Trophoblast cell (in vitro differentiated cells and primary cell): Measurements from ENCODE around the gene SFI1.
A peak's percentile ranks its signal among the peaks of the same experiment; 100 is the strongest.

Experiments used
- DNase-seq, 2 donors: peaks; one replicate each; pipeline ENCODE4 v3.0.0-alpha.2; 2016
- H2AFZ ChIP-seq: 2 replicates; pipeline ENCODE4 v1.6.1; 2013; ENCODE audit warnings: low read length, moderate library complexity, mild to moderate bottlenecking; ENCODE audit not compliant: insufficient read depth, poor library complexity
- H2AK5ac ChIP-seq: 2 replicates; pipeline ENCODE4 v1.6.1; 2013; ENCODE audit warnings: mild to moderate bottlenecking, low read length
- H2BK120ac ChIP-seq: 2 replicates; pipeline ENCODE4 v1.6.1; 2013; ENCODE audit warnings: low read length, mild to moderate bottlenecking, moderate library complexity; ENCODE audit not compliant: insufficient read depth, poor library complexity
- H2BK12ac ChIP-seq: 2 replicates; pipeline ENCODE4 v1.6.1; 2013; ENCODE audit warnings: mild to moderate bottlenecking, low read length, moderate library complexity
- H2BK5ac ChIP-seq: 2 replicates; pipeline ENCODE4 v1.6.1; 2013; ENCODE audit warnings: low read length, low read depth, moderate library complexity, mild to moderate bottlenecking; ENCODE audit not compliant: poor library complexity
- H3K14ac ChIP-seq: 2 replicates; pipeline ENCODE4 v1.6.1; 2013; ENCODE audit warnings: mild to moderate bottlenecking, low read length
- H3K18ac ChIP-seq: 2 replicates; pipeline ENCODE4 v1.6.1; 2013; ENCODE audit warnings: mild to moderate bottlenecking, low read length
- H3K23ac ChIP-seq: 2 replicates; pipeline ENCODE4 v1.6.1; 2013; ENCODE audit warnings: low read length
- H3K27ac ChIP-seq: 2 replicates; pipeline ENCODE4 v1.5.1; 2013; ENCODE audit warnings: low read depth, mild to moderate bottlenecking, inconsistent platforms, low read length, moderate library complexity
- H3K27me3 ChIP-seq: 2 replicates; pipeline ENCODE4 v1.6.1; 2013; ENCODE audit warnings: inconsistent platforms, mild to moderate bottlenecking, low read length, moderate library complexity; ENCODE audit not compliant: insufficient read depth
- H3K36me3 ChIP-seq, 2 experiments: 1 replicate in 1 of 2; 2 replicates in 1 of 2; pipeline ENCODE4 v1.6.1; 2013; ENCODE audit warnings: low read length in 2 of 2, mild to moderate bottlenecking in 2 of 2, moderate library complexity in 1 of 2; ENCODE audit not compliant: insufficient read depth in 2 of 2, control insufficient read depth in 1 of 2
- H3K4ac ChIP-seq: 2 replicates; pipeline ENCODE4 v1.6.1; 2013; ENCODE audit warnings: low read depth, mild to moderate bottlenecking, low read length, moderate library complexity
- H3K4me1 ChIP-seq, 2 experiments: 1 replicate in 1 of 2; 2 replicates in 1 of 2; pipeline ENCODE4 v1.6.1; 2013; ENCODE audit warnings: low read length in 2 of 2, mild to moderate bottlenecking in 2 of 2, moderate library complexity in 1 of 2; ENCODE audit not compliant: insufficient read depth in 2 of 2, control insufficient read depth in 1 of 2
- H3K4me2 ChIP-seq: 2 replicates; pipeline ENCODE4 v1.6.1; 2013; ENCODE audit warnings: inconsistent platforms, mild to moderate bottlenecking, low read length, moderate library complexity
- H3K4me3 ChIP-seq: 2 replicates; pipeline ENCODE4 v1.5.1; 2013; ENCODE audit warnings: mild to moderate bottlenecking, low read depth, low read length, inconsistent platforms
- H3K79me1 ChIP-seq: one replicate; pipeline ENCODE4 v1.6.1; 2013; ENCODE audit warnings: low read length
- H3K79me2 ChIP-seq: 2 replicates; pipeline ENCODE4 v1.6.1; 2013; ENCODE audit warnings: low read length, mild to moderate bottlenecking; ENCODE audit not compliant: control insufficient read depth, insufficient read depth, poor library complexity
- H3K9ac ChIP-seq: 2 replicates; pipeline ENCODE4 v1.6.1; 2013; ENCODE audit warnings: mild to moderate bottlenecking, low read length
- H3K9me3 ChIP-seq: 2 replicates; pipeline ENCODE4 v1.6.1; 2013; ENCODE audit warnings: low read depth, mild to moderate bottlenecking, control low read depth, inconsistent platforms, low read length; ENCODE audit not compliant: insufficient read depth
- H4K12ac ChIP-seq: 2 replicates; pipeline ENCODE4 v1.6.1; 2013; ENCODE audit warnings: low read depth, mild to moderate bottlenecking, low read length, moderate library complexity
- H4K8ac ChIP-seq: 2 replicates; pipeline ENCODE4 v1.6.1; 2013; ENCODE audit warnings: low read depth, mild to moderate bottlenecking, low read length, moderate library complexity
- H4K91ac ChIP-seq: one replicate; pipeline ENCODE4 v1.6.1; 2013; ENCODE audit warnings: low read depth, mild to moderate bottlenecking, low read length, moderate library complexity
- whole genome bisulfite sequencing: extraction: QIAGEN DNeasy Blood & Tissue Kit; methylation state at CpG from one replicate; pipeline ENCODE4 v1.1.7; 2013; ENCODE audit warnings: missing lambda C conversion rate; ENCODE audit not compliant: insufficient read length, insufficient coverage; ENCODE audit errors: extremely low coverage; 5-methylcytosine and 5-hydroxymethylcytosine counted together

Gene SFI1

DNA sequence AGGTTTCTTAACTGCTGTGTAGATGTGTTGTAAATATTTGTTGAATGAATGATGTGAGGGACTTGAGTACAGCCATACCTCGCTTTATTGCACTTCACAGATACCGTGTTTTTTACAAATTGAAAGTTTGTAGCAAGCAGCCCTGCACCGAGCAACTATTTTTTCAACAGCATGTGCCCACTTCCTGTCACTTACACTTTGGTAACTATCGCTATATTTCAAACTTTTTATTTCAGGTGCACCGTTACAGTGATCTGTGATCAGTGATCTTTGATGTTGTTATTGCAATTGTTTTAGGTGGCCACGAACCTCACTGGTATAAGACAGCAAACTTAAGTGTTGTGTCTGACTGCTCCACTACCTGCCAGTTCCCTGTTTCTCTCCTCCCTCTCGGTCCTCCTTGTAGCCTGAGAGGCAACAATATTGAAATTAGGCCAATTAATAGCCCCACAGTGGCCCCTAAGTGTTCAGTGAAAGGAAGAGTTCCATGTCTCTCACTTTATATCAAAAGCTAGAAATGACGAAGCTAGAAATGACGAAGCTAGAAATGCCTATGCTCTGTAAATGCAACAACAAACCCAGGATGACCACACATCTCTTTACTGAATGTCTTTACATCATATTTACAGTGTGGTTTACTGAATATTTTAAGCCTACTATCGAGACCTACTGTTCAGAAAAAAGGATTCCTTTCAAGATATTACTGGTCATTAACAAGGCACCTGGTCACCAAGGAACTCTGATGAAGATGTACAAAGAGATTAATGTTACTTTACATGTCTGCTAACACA lies 1.0 kb downstream of the SFI1 start:
- Histone ChIP-seq H3K79me1 (peaks cover 2% of the 10 kb centered on the region), H3K4me3 (peak overlapping the region; percentile 75), H2BK120ac (no peak overlapping the region), H2BK12ac (no peak overlapping the region), H3K4me2 (peak overlapping the region; percentile 88), H3K9me3 (no peaks in the 10 kb centered on the region), H3K79me2 (no peaks in the 10 kb centered on the region), H2AK5ac (no peak overlapping the region), H3K18ac (no peak overlapping the region), H3K4me1 (peaks cover 0 to 2% of the 10 kb centered on the region in 2 experiments), H2AFZ (peak overlapping the region; percentile 75), H3K27me3 (no peaks in the 10 kb centered on the region), H4K91ac (no peak overlapping the region), H2BK5ac (no peak overlapping the region), H3K4ac (no peak overlapping the region), H3K27ac (no peak overlapping the region), H4K8ac (no peak overlapping the region), H4K12ac (no peak overlapping the region), H3K23ac (no peak overlapping the region), H3K36me3 (no peaks in the 10 kb centered on the region), H3K9ac (no peak overlapping the region), H3K14ac (no peak overlapping the region)
- no peak for DNase-seq
- no CpG with 5 or more reads among the region's 10 CpGs for WGBS

GRCh38 chr22:31501738-31502137 lies 5.4 kb downstream of the SFI1 start:
- Histone ChIP-seq H2AFZ (no peak overlapping the region), H3K18ac (no peak overlapping the region), H2BK5ac (no peak overlapping the region), H3K23ac (no peak overlapping the region), H2BK120ac (no peak overlapping the region), H3K27ac (no peak overlapping the region), H3K4ac (no peak overlapping the region), H4K12ac (no peak overlapping the region), H4K8ac (no peak overlapping the region), H3K79me2 (no peaks in the 10 kb centered on the region), H4K91ac (no peak overlapping the region), H3K27me3 (no peaks in the 10 kb centered on the region), H3K9ac (no peak overlapping the region), H2BK12ac (no peak overlapping the region), H3K9me3 (no peaks in the 10 kb centered on the region), H3K36me3 (no peaks in the 10 kb centered on the region), H2AK5ac (no peak overlapping the region), H3K14ac (no peak overlapping the region), H3K79me1 (no peaks in the 10 kb centered on the region), H3K4me1 (peaks cover 0 to 5% of the 10 kb centered on the region in 2 experiments), H3K4me3 (no peak overlapping the region), H3K4me2 (no peak overlapping the region)
- no CpG with 5 or more reads among the region's 2 CpGs for WGBS
- DNase-seq: no peak

DNA sequence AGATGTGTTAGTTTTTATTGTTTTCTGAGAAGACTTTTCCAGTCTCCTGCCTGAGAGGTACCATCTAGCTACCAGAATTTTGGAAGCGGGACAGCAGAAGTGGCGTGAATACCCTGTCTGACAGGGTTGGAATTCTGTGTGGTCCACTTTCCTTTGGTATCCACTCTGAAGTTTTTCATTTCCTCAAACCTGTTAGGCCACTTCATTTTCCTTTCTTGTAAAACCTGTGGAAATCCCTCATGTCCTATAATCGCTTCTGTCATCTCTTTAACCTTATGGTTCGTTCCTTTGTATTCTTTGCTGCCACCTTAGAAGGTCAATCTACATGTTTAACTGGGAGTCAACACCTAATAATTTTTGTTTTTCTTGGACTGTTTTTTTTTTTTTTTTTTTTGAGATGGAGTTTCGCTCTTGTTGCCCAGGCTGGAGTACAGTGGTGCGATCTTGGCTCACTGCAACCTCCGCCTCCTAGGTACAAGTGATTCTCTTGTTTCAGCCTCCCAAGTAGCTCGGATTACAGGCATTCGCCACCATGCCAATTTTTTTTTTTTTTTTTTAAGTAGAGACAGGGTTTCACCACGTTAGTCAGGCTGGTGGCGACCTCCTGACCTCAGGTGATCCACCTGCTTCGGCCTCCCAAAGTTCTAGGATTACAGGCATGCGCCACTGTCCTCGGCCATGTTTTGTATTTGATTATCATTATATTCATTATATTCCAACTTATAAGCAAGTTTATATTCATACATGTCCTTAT lies 7.1 kb downstream of the SFI1 start:
- peak in 1 of 2 donors; percentile 47 for DNase-seq
- no peaks in the 10 kb centered on the region for H3K79me2 ChIP-seq
- no peak overlapping the region for H2BK5ac ChIP-seq
- no peak overlapping the region for H2AFZ ChIP-seq
- H3K4me1 ChIP-seq: peaks cover 0 to 3% of the 10 kb centered on the region in 2 experiments
- H4K12ac ChIP-seq: no peak overlapping the region
- no peaks in the 10 kb centered on the region for H3K79me1 ChIP-seq
- no peaks in the 10 kb centered on the region for H3K9me3 ChIP-seq
- H2BK12ac ChIP-seq: no peak overlapping the region
- H3K4me2 ChIP-seq: no peak overlapping the region
- no peak overlapping the region for H3K4me3 ChIP-seq
- H2AK5ac ChIP-seq: no peak overlapping the region
- WGBS: no CpG with 5 or more reads among the region's 14 CpGs
- H3K9ac ChIP-seq: no peak overlapping the region
- H4K91ac ChIP-seq: no peak overlapping the region
- no peak overlapping the region for H3K23ac ChIP-seq
- H4K8ac ChIP-seq: no peak overlapping the region
- H3K18ac ChIP-seq: no peak overlapping the region
- H3K27ac ChIP-seq: no peak overlapping the region
- no peak overlapping the region for H2BK120ac ChIP-seq
- H3K27me3 ChIP-seq: no peaks in the 10 kb centered on the region
- no peak overlapping the region for H3K4ac ChIP-seq
- no peak overlapping the region for H3K14ac ChIP-seq
- no peaks in the 10 kb centered on the region for H3K36me3 ChIP-seq

- no peak overlapping the region for H3K18ac ChIP-seq
- H2BK5ac ChIP-seq: no peak overlapping the region
- H3K9ac ChIP-seq: no peak overlapping the region
- no peaks in the 10 kb centered on the region for H3K79me2 ChIP-seq
- H2AK5ac ChIP-seq: no peak overlapping the region
- H4K12ac ChIP-seq: no peak overlapping the region
- no peak overlapping the region for H4K8ac ChIP-seq
- no peaks in the 10 kb centered on the region for H3K9me3 ChIP-seq
- no peak overlapping the region for H3K4ac ChIP-seq
- peaks cover 0 to 3% of the 10 kb centered on the region in 2 experiments for H3K4me1 ChIP-seq
- no peak overlapping the region for H3K27ac ChIP-seq
- WGBS: no CpG with 5 or more reads among the region's 4 CpGs
- no peak overlapping the region for H3K14ac ChIP-seq
- H4K91ac ChIP-seq: no peak overlapping the region
- no peak overlapping the region for H2AFZ ChIP-seq
- H3K23ac ChIP-seq: no peak overlapping the region
- H3K36me3 ChIP-seq: no peaks in the 10 kb centered on the region
- no peaks in the 10 kb centered on the region for H3K79me1 ChIP-seq
- DNase-seq: no peak
- H3K4me3 ChIP-seq: no peak overlapping the region
- H3K4me2 ChIP-seq: no peak overlapping the region
- no peaks in the 10 kb centered on the region for H3K27me3 ChIP-seq
- no peak overlapping the region for H2BK120ac ChIP-seq
- H2BK12ac ChIP-seq: no peak overlapping the region
Observed at GRCh38 chr22:31504282-31504681, 7.9 kb downstream of the SFI1 start.
